ENCODE measurements around the gene ETFRF1.

Gene ETFRF1, protein sequence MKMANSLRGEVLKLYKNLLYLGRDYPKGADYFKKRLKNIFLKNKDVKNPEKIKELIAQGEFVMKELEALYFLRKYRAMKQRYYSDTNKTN

DNA sequence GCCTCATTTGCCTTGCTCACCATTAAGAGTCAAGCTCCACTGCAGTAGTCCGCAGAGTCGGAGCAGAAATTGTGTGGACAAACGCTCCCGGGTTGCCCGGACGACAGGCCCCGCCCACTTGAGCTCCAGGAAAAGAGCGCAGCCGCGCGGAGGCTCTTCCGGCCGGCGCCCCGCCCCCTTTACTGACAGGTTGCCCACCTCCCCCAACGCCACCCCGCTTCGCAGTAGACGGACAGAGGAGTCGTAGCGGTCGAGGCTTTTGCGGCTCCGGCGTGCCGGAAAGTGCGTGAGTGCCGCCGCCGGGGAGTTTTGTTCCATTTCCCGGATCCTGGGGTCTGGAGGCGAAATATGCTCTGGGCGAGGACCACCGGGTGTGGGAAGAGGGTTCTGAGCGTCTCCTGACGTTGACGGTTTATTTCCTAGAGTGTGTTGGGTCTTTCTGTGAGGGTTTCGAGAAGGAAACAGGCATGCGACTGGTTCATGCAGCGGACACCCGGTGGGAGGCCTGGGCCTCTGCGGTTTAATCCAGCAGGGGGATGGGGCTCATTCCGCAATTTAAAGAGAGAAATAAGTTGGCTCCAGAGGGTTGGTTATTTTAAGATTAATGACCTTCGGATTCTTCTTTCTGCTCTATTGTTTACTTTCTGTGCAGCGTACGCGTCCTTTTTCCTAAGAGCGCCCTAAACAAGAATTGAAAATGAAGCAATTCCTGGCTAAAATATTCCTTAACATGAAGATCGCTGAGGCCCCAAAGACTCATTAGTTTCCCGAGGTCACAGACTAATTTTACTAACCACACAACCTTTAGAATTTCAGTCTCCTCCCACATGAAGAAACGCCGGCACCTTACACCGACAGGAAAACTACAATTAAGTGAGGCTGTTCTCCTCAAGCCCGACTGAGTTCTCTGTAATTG is at the start of gene ETFRF1, which contains the start of gene DNAI7:
Gene ETFRF1 (plus strand): TSS at position 182 of the 916 bp plus-strand sequence. CDS start 8,720 bp downstream, outside the sequence.
Gene DNAI7 (minus strand): TSS at position 105 of the 916 bp plus-strand sequence. CDS start 82 bp downstream, at position 23.
- peak; percentile 93 to 99 for DNase-seq

DNA sequence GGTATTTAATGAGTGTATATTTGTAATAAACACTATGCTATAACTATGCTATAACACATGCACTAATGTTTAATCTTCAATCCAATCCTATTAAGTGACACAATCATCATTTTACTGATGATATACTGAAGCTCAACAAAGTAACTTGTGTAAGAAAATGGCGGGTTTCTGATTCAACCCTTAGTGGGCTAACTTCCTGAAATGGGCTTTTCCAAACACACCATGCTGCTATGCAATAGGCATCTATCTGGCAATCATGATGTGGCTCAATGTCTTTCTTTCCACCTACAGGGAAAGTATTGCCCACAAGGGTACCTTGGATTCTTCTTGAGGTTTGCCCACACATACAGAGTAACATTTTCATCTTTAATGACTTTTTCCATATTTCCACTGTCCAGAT is 48.4 kb upstream of the ETFRF1 start:
- no peak for DNase-seq

DNA sequence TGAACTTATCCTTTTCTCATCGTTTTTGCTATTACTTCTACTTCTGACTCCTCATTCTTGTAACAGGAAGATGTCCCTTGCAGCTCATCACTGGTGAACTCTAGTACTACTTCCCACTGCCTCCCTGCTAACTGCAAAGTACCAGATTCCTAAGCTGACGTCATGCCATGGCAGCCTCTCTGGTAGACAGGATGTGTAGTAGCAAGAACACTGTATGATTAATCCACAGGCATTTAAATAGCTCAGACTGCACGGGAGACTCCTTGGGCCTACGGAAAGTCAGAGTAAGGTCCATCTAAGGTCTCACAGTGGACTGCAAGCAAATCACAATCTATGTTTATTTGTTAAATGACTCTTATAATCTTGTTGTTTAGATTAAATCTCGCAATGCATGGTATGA is 43.6 kb upstream of the ETFRF1 start:
- no peak for DNase-seq

DNA sequence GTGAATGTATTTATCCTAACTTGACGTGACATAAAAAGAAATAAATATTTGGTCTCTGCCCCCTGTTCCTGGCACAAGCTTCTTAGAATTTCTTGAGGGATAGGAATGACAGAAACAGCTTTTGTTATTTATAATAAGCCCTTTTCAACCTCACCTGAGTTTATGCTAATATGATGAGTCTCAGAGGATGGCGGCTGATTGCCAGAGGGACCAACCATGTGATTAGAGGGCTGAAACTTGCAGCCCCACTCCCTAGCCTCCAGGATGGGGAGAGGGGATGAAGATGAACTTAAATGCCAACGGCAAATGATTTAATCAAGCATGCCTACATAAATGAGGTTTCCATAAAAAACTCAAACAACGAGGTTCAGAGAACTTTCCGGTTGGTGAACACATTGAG is 43.0 kb upstream of the ETFRF1 start:
- no peak for DNase-seq

DNA sequence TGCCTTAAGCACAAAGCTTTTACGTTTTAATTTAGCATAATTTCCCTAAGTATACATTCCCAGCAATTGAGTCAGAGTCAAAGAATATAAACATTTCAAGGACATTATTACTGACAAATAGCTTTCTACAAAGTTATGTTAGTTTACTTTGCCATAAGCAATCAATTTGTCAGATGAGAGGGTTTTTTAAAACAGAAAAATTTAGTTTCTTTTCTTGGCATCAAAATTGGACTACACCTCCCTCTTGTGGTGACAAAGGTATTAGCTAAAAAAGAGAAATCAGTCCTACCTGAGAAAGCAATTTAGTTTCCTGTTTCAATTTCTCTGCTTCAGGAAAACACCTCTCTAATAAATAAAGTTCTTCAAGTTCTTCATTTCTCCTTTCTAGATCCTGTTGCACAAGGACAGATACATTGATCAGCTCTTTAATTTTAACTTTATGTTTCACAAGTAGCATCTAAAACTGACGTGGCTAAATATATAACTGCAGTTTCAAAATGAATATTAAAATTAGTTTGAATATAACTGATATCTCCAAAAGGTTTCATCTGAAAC is 39.9 kb upstream of the ETFRF1 start:
- DNase-seq = peak; percentile 13 to 46

DNA sequence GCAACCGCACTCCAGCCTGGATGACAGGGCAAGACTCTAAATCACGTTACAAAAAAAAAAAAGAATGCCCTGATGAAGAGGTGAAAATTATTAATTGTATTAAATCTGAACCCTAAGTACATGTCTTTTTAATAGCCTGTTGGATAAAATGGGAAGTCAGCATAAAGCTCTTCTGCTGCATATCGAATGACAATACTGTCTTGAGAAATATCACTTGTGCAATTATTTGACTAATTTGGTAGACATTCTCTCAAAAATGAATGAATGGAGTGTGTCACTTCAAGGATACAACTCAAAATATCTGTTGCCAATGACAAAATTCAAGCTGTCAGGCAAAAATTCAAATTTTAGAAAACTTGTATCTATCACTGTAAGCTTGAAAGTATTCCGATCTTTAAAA is 39.0 kb upstream of the ETFRF1 start:
- no peak for DNase-seq

DNA sequence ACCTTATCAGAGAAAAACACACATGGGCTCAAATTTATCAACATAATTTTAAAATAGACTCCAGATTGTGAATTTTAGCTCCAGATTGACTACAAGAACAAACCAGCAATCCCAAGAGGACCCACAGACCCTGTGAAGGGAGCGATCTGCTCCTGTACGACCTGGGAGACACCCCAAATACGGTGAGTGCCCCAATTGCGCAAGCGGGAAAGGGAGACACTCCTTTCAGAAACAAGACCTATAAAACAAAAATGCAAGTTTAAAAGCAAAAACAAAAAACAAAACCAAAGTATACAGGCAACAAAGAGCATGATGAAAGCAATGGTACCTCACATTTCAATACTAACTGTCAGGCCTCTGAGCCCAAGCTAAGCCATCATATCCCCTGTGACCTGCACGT is 32.2 kb upstream of the ETFRF1 start:
- DNase-seq = no peak

DNA sequence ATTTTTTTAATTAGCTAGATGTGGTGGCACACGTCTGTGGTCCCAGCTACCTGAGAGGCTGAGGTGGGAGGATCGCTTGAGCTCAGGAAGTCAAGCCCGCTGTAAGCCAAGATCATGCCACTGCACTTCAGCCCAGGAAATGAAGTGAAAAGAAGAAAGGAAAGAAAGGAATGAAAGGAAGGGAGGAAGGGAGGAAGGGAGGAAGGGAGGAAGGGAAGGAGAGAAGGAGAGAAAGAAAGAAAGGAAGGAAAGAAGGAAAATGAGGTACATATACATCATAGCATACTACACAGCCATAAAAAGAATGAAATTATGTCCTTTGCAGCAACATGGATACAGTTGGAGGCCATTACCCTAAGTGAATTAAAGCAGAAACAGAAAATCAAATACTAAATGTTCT is 12.3 kb upstream of the ETFRF1 start:
- DNase-seq = no peak

DNA sequence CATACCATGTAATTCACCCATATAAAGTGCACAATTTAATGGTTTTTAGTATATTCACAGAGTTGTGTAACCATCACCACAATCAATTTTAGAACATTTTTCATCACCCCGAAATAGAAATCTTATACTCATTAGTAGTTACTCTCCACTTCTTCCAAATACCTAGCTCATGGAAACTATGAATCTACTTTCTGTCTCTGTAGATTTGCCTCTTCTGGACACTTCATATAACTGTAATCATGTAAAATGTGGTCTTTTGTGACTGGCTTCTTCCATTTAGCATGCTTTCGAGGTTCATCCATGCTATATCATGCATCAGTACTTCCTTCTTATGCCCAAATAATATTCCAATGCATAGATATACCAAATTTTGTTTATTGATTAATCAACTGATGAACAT is 10.9 kb upstream of the ETFRF1 start:
- no peak for DNase-seq

DNA sequence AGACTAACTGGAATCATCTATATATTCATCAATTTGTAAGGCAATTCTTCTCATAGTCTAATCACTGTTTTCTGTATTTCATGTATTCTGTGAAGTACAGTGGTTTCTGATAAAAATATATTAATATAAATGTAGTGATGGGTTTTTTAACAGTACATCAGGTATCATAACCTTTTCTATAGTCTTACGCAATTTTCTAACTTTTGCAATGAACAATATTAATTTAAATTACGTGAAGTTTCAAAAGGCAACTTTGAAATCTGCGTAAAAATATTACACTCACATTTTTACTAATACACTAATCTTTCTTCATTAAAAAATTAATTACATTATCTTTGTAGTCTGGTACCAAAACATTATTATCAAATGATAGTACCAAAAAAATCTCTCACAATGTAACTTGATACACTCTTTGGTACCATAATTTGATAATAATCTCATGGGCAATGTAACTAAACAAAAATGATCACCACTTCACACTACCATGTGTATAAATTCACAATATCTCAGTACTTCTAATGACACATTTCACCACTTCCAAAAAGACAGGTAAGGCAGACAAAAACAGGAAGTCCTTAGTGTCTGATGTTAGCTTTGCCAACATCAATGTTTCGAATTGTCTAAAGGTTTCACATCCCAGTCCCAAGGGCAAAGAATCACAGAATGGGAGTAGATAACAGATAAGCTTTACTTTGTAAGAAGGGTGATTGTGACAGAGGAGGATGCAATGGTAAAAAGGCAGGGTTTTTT is 8.8 kb upstream of the ETFRF1 start:
- DNase-seq = no peak

DNA sequence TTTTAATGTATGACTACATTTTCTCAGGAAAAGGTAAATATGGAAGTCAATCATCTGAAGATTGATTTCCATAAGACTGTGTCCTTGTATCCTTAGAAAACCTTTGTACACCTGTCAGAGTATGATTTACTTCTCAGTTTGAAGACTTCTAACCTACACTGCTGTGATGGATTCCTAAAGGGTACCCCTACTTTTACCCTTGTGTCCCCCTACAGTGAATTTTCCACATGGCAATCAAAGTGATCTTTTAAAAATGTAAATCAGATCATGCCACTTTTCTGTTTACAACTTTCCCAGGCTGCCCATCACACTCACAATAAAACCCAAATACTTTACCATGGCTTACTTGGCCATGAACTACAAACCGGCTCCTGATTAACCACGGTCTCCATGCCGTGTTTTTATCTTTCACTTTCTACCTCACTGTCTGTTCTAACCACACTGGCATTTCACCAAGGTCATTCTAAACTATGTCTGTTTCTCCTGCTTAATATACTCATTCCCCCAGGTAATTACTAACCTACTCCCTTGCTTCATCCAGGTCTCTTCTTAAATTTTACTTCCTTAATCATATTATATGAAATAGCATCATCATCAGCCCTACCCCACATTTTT is 8.1 kb upstream of the ETFRF1 start:
- no peak for DNase-seq

DNA sequence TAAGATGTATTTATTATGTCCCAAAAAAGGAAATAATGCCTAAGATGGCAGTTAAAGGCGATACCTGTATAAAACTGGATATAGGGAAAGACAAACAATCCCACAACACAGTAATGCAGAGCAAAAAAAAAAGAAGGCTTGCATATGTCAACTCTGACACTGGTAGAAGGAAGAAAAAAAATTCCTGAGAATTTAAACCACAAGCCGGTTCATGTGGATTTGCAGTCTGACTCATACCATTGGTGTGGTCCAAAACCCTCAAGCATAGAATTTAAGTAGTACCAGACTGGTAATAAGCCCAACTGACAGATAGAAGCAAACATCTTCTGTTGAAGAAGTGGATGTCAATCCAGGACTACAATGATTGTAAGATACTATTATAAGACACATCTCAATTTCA is 7.3 kb upstream of the ETFRF1 start:
- no peak for DNase-seq

DNA sequence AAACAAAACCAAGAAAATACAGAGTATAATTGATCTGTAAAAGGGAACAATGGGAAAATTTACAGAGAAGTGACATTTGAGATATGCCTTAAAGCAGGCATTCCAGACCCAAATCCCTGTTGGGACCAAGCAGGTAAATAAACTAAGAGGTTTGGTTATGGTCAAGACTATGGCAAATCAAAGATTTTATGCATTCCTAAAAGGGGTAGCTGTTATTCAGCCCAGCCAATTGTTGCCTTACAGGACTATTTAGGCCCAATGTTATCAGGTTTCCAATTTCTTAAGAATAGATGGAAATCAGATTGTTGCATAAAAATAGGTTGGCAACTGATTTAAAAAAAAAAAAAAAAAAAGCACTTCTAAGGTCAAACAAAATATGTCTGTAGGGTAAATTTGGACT is 5.4 kb upstream of the ETFRF1 start:
- DNase-seq = no peak

DNA sequence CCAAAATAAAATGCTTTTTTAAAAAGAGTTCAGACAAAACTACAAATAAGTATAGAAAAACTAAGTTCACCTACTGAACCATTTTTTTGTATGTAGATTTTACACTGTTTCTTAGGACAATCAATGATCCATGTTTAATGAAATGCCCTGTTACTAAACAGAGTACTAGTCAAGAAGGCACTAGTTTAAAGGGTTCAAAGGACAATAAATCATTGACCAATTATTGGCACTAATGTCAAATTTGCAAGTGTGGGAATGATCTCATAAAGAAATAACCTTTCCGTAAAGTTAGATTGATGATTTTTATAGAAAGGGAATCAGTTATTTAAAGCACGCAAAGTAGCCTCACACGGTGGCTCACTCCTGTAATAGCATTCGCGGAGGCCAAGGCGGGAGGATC is 4.2 kb upstream of the ETFRF1 start:
- no peak for DNase-seq

DNA sequence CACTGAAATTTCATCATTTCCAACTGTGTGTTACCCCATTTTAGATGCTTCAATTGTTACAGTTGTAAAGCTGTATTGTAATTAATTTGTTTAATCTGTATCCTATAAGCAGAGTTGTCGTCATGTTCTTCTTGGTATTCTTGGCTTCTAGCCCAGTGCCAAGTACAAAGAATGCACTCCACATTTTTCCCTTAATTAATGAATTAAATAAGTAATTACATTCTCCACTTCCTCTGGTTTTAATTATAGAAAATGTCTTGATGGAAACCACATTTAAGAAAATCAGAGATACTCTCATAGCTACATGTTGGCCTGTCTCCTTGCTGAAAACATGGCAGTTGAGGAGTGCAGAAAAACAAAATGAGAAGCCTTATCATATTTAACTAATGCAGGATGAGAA is 823 bp upstream of the ETFRF1 start:
- DNase-seq = no peak

DNA sequence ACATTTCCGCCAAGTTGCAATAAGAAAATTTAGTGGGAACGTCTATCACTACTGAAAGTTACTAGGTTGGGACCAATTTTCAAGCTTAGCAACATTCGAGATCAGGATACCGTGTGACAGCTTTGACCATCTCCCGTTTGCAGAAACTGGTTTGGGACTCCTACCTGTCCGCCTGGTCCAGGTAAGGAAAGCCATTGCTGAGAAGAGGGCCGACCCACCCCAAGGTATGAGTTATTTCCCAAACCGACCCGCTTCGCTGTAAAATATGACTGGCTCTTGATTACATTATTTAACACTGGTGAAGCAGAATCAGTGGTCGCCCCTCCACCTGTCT is 348 bp upstream of the ETFRF1 start:
- DNase-seq = no peak

DNA sequence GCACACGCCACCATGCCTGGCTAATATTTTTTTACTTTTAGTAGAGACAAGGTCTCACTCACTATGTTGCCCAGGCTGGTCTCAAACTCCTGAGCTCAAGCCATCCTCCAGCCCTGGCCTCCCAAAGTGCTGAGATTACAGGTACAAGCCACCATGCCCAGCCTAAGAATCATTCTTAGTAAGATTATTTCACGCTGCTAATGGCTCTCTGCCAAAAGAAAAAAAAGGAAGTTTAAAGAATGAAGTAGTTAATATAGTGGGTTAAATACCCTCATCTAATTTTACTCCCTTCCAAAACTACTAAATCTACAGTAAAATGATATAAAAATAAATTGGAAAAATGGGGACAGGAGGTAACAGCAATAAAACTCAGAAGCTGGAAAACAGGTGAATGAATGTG is 2.6 kb downstream of the ETFRF1 start:
- no peak for DNase-seq

DNA sequence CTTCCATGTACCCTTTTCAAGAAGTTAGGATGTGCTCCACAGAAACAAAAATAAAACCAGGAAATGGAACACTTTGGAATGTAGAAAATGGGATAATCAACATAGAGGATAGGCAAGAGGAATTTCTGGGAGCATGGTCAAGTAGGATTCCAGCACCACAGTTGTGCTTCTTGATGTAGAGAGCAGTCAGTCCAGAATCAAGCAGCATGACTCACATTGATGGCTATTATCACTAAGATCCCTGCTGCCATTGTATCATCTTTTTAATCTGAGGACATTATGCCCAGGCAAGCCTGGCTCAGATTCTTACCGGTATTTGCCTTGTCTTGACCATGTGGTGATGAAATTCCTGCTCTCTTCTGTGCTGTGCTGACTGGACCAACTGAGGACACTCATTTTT is 5.7 kb downstream of the ETFRF1 start:
- DNase-seq = no peak

DNA sequence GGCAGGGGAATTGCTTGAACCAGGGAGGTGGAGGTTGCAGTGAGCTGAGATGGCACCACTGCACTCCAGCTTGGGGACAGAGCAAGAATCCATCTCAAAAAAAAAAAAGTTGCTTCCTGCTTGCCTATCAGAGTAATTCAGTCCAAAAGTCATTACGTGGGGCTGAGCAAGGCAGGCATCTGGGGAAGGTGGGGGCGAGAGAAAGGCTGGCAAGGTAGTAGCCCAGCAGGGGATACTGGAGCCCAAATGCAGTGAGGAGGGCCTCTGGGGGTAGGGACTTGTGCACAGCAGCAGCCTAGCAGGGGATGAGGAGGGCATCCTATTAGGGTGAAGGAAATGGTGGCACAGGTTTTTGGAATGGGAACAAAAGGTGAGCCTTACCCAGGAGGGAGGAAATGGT is 7.1 kb downstream of the ETFRF1 start:
- DNase-seq = no peak

DNA sequence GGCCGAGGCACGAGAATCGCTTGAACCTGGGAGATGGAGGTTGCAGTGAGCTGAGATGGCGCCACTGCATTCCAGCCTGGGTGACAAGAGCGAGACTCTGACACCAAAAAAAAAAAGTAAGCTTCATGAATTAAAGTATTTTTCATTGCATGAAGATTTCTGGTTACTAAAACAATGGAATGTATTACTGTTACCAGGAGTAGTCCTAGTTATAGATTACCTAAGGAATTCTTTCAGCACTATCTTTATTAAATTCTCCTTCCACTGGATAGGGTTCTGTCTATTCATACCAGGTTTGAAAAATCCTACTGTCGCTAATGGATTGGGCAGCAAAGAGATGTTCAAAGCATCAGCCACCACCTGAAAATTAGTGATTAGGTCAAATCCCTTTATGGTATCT is 12.4 kb downstream of the ETFRF1 start:
- no peak for DNase-seq

DNA sequence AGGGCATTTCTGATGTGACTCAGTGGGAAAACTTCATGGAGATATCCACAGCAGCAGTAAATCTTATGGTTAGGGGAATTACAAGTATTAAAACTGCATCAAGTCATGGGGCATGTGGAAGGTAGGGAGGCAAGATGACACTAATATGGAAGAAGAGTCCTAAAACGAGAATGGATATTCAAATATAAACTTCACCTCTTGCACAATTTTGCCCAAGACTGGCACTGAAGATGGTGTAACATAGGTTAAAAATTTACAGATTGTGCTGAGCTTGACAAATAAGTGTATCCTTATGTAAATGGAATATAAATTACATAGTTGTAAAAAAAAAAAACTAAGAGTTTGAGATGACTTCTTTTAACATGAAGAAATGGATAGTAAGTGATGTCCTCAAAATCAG is 12.8 kb downstream of the ETFRF1 start:
- no peak for DNase-seq

DNA sequence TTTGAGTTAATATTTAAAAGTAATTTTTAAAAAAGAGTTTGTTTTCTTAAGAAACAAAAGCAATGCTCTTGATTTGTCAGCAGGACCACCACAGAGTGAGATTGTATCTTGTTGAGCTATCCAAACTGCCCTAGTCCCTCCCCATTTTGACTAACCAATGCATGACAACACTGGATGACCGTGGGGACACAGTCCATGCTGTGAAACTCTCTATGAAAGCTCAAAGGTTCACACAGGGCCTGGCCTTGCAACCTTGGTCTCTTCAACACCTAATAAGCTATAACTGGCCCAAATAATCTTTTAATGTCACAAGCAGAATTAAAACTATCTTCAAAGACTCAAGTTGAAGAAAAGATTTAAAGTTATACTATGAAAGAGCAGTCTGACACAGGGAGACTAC is 13.5 kb downstream of the ETFRF1 start:
- DNase-seq = no peak

DNA sequence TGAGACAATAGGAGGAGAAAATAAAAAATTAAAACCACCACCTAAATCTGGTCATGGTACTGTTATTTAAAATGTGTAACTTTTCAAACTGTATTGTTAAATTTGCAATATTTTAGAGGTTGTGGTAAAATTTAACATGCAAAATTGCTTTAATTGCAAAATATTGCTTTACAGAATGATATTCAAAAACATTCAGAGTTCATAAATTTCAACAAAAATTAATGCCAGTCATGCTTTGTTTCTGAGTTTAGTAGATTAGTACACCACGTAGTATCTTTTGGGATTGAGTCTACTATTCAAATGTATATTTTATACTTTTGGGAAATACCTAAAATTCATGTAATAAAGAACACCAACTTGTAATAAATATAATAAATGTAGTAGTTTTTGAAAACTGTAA is 18.3 kb downstream of the ETFRF1 start:
- DNase-seq = no peak

All from NCI-H526 (cell line).